Panc1 (cell line): ENCODE data around the gene NEURL1B. TPM values are rescaled to one million over a fixed set of nuclear protein-coding genes. Genes with fewer than 3 reads are reported as not detected.

Source experiments
- ATAC-seq: fragments of 200-7000 bp; cut with Tn5 transposase; 2 replicates; pipeline ENCODE4 v1.9.1; 2020; ENCODE audit warnings: mild to moderate bottlenecking, moderate library complexity
- BruUV-seq: library from RNA; stranded (reverse); fragments of 400-500 nt; replicated peaks from 2 replicates; lab custom pipeline; 2021; lab: Mats Ljungman, UMichigan
- CTCF ChIA-PET: fragments of 300-600 bp; sonication (Branson Sonifier 250); formaldehyde crosslinking; loops from one replicate; lab custom pipeline; 2022; ENCODE audit warnings: antibody characterized with exemption; lab: Charles Lee
- POLR2A ChIA-PET: fragments of 300-600 bp; sonication (Branson Sonifier 250); formaldehyde crosslinking; loops from one replicate; lab custom pipeline; 2022; ENCODE audit warnings: antibody characterized with exemption; lab: Charles Lee
- DNase-seq: peaks from one replicate; pipeline ENCODE4 v3.0.0-alpha.2; 2010; ENCODE audit warnings: low read depth, low spot score
- H3K27ac ChIP-seq: 2 replicates; pipeline ENCODE4 v1.5.1; 2011; ENCODE audit warnings: mild to moderate bottlenecking, low read length, inconsistent platforms
- H3K27me3 ChIP-seq: fragments of 200-500 bp; sonication (Bioruptor generic); 2 replicates; pipeline ENCODE4 v1.6.0; 2014; ENCODE audit warnings: low read length, inconsistent platforms; ENCODE audit not compliant: control insufficient read depth, insufficient read depth
- H3K36me3 ChIP-seq: fragments of 200-500 bp; sonication (Bioruptor generic); 2 replicates; pipeline ENCODE4 v1.5.1; 2014; ENCODE audit warnings: inconsistent platforms, mild to moderate bottlenecking, low read length, moderate library complexity; ENCODE audit not compliant: control insufficient read depth, insufficient read depth
- H3K4me1 ChIP-seq: 2 replicates; pipeline ENCODE4 v1.5.1; 2011; ENCODE audit warnings: inconsistent platforms, mild to moderate bottlenecking, low read length, moderate library complexity; ENCODE audit not compliant: control insufficient read depth, insufficient read depth
- H3K4me3 ChIP-seq, 2 experiments: 2 replicates each; pipeline ENCODE4 v1.5.1; 2011 to 2012; ENCODE audit warnings: low read depth in 2 of 2, low read length in 2 of 2, mild to moderate bottlenecking in 2 of 2, inconsistent platforms in 1 of 2, moderate library complexity in 1 of 2
- H3K9me3 ChIP-seq: fragments of 200-500 bp; sonication (Bioruptor generic); 2 replicates; pipeline ENCODE4 v1.5.1; 2014; ENCODE audit warnings: low read depth, mild to moderate bottlenecking, inconsistent platforms, low read length, moderate library complexity; ENCODE audit not compliant: control insufficient read depth, insufficient read depth
- POLR2AphosphoS5 ChIP-seq: IDR thresholded peaks from 2 replicates; pipeline ENCODE4 v1.6.1; 2012; ENCODE audit warnings: mild to moderate bottlenecking, low read depth, low read length, moderate library complexity
- SIN3A ChIP-seq: IDR thresholded peaks from 2 replicates; pipeline ENCODE4 v1.6.1; 2012; ENCODE audit warnings: low read depth, mild to moderate bottlenecking, low read length, moderate library complexity, borderline replicate concordance; ENCODE audit not compliant: insufficient read depth
- TCF7L2 ChIP-seq: IDR thresholded peaks from 2 replicates; pipeline ENCODE4 v1.6.1; 2011; ENCODE audit warnings: mild to moderate bottlenecking, low read depth, low read length, inconsistent platforms
- in situ Hi-C: cut with HindIII; loops from 2 replicates; pipeline ENCODE4 v1.10.0; 2016; ENCODE audit warnings: low sequenced_read_pairs, low pct_unique_long_range_greater_than_20kb
- intact Hi-C: fragments of 100-400 bp; cut with micrococcal nuclease; formaldehyde crosslinking; loops from one replicate; pipeline ENCODE4 v1.10.0; 2022; ENCODE audit not compliant: unreplicated experiment
- microRNA-seq: library from miRNA; unstranded; fragments of <30 nt; microRNA quantifications from one replicate; pipeline ENCODE4 v1.1.0, GENCODE V29; 2020; ENCODE audit not compliant: unreplicated experiment
- total RNA-seq: library from RNA; stranded (reverse); gene quantifications from one replicate; pipeline ENCODE4 v1.2.1, GENCODE V29; 2021; ENCODE audit not compliant: unreplicated experiment
- TF ChIP-seq, protein P1 (sequence below): fragments of 450-650 bp; IDR thresholded peaks from 2 replicates; pipeline ENCODE4 v1.5.1; 2017; ENCODE audit warnings: mild to moderate bottlenecking
- TF ChIP-seq, protein P2 (sequence below), 2 experiments: IDR thresholded peaks; 2 replicates each; pipeline ENCODE4 v1.6.1; 2011 to 2012; ENCODE audit warnings: low read depth in 2 of 2, control low read depth in 1 of 2, low read length in 1 of 2, mild to moderate bottlenecking in 1 of 2, moderate library complexity in 1 of 2; ENCODE audit not compliant: insufficient read depth in 1 of 2

NEURL1B gene
- total RNA-seq, 1 experiment from 2014 or later: 5.3 TPM

GRCh38 chr5:172740428-172741205 lies 99.6 kb downstream of the NEURL1B start:
- in situ Hi-C loops (no loop called here), intact Hi-C loops (no loop called here)
- BruUV-seq: no TSS peak

More at GRCh38 chr5:172740428-172741205, 99.6 kb downstream of the NEURL1B start:
- DNase-seq: no peak
- Histone ChIP-seq H3K9me3 (no peaks in the 10 kb centered on the region), H3K27ac (peak overlapping the region; percentile 64), H3K4me3 (no peak overlapping the region), H3K27me3 (no peaks in the 10 kb centered on the region), H3K4me1 (peaks cover 16% of the 10 kb centered on the region), H3K36me3 (no peaks in the 10 kb centered on the region)
- ChIA-PET CTCF (interaction anchor here (0.6 kb wide), 1 partner anchor 164 kb away, joined by 7 read pairs; no protein-coding TSS in a partner anchor), POLR2A (interaction anchor here (0.5 to 1.3 kb wide), 3 partner anchors 11 to 199 kb away, joined by 5 to 12 read pairs (median 6); no protein-coding TSS in a partner anchor)
- ATAC-seq: peak; percentile 94
- TF ChIP-seq POLR2AphosphoS5 (no peak), SIN3A (no peak), TCF7L2 (no peak)
- TF ChIP-seq, protein P1, sequence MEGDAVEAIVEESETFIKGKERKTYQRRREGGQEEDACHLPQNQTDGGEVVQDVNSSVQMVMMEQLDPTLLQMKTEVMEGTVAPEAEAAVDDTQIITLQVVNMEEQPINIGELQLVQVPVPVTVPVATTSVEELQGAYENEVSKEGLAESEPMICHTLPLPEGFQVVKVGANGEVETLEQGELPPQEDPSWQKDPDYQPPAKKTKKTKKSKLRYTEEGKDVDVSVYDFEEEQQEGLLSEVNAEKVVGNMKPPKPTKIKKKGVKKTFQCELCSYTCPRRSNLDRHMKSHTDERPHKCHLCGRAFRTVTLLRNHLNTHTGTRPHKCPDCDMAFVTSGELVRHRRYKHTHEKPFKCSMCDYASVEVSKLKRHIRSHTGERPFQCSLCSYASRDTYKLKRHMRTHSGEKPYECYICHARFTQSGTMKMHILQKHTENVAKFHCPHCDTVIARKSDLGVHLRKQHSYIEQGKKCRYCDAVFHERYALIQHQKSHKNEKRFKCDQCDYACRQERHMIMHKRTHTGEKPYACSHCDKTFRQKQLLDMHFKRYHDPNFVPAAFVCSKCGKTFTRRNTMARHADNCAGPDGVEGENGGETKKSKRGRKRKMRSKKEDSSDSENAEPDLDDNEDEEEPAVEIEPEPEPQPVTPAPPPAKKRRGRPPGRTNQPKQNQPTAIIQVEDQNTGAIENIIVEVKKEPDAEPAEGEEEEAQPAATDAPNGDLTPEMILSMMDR: no peak
- TF ChIP-seq, protein P2, sequence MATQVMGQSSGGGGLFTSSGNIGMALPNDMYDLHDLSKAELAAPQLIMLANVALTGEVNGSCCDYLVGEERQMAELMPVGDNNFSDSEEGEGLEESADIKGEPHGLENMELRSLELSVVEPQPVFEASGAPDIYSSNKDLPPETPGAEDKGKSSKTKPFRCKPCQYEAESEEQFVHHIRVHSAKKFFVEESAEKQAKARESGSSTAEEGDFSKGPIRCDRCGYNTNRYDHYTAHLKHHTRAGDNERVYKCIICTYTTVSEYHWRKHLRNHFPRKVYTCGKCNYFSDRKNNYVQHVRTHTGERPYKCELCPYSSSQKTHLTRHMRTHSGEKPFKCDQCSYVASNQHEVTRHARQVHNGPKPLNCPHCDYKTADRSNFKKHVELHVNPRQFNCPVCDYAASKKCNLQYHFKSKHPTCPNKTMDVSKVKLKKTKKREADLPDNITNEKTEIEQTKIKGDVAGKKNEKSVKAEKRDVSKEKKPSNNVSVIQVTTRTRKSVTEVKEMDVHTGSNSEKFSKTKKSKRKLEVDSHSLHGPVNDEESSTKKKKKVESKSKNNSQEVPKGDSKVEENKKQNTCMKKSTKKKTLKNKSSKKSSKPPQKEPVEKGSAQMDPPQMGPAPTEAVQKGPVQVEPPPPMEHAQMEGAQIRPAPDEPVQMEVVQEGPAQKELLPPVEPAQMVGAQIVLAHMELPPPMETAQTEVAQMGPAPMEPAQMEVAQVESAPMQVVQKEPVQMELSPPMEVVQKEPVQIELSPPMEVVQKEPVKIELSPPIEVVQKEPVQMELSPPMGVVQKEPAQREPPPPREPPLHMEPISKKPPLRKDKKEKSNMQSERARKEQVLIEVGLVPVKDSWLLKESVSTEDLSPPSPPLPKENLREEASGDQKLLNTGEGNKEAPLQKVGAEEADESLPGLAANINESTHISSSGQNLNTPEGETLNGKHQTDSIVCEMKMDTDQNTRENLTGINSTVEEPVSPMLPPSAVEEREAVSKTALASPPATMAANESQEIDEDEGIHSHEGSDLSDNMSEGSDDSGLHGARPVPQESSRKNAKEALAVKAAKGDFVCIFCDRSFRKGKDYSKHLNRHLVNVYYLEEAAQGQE (IDR thresholded peaks at IDR 0.05; ENCODE audit: insufficient read depth in 1 of 2, low read depth in 2 of 2, low read length in 1 of 2): no peak

Small RNA genes within 50 kb of the gene (microRNA-seq; reads per million reads assigned to microRNA genes)
- gene MIR5003: not detected

Other genes with a start within 250 kb of the NEURL1B start
- gene SH3PXD2B, start 186.7 kb upstream of the NEURL1B start, total RNA-seq: 39.7 TPM
- gene DUSP1, start 129.9 kb downstream of the NEURL1B start, total RNA-seq: 79.9 TPM
- 206 TPM for gene ERGIC1, start 193.0 kb downstream of the NEURL1B start, total RNA-seq